Esophagus muscularis mucosa (tissue), 4 donors: ENCODE results near the gene KLHL26. TPM values are rescaled to one million over a fixed set of nuclear protein-coding genes. Genes with fewer than 3 reads are reported as not detected.

ENCODE experiments used
- DNase-seq: peaks from one replicate; pipeline ENCODE4 v3.0.0-alpha.2; 2017; ENCODE audit errors: extremely low spot score
- H3K27ac ChIP-seq, 4 donors: fragments of 200-600 bp; sonication (generic); replicated peaks in 1 of 4; 1 replicate in 3 of 4; 2 replicates in 1 of 4; pipeline ENCODE4 v1.5.1; 2016 to 2019; ENCODE audit warnings: mild to moderate bottlenecking in 1 of 4
- H3K27me3 ChIP-seq, 4 donors: fragments of 200-600 bp; sonication (generic); one replicate each; pipeline versions ENCODE4 v1.5.1 to v1.6.0; 2016 to 2019
- H3K36me3 ChIP-seq, 4 donors: fragments of 200-600 bp; sonication (generic); one replicate each; pipeline ENCODE4 v1.5.1; 2016 to 2019
- H3K4me1 ChIP-seq, 4 donors: fragments of 200-600 bp; sonication (generic); one replicate each; pipeline ENCODE4 v1.5.1; 2016 to 2019
- H3K4me3 ChIP-seq, 4 donors: fragments of 200-600 bp; sonication (generic); 1 replicate in 2 of 4; 2 replicates in 2 of 4; pipeline ENCODE4 v1.5.1; 2016 to 2019; ENCODE audit warnings: mild to moderate bottlenecking in 4 of 4, moderate library complexity in 1 of 4
- H3K9me3 ChIP-seq, 4 donors: fragments of 200-600 bp; sonication (generic); 1 replicate in 3 of 4; 2 replicates in 1 of 4; pipeline ENCODE4 v1.5.1; 2016 to 2019
- EP300 ChIP-seq: sonication (generic); formaldehyde crosslinking; IDR thresholded peaks from one replicate; pipeline ENCODE4 v1.6.1; 2017; ENCODE audit warnings: antibody characterized with exemption
- POLR2A ChIP-seq: fragments of 450-650 bp; IDR thresholded peaks from one replicate; pipeline ENCODE4 v1.6.1; 2017; ENCODE audit warnings: antibody characterized with exemption, moderate library complexity, mild to moderate bottlenecking, low read depth
- POLR2AphosphoS5 ChIP-seq, 2 donors: sonication (generic); formaldehyde crosslinking; IDR thresholded peaks; one replicate each; pipeline ENCODE4 v1.6.1; 2017; ENCODE audit warnings: antibody characterized with exemption in 2 of 2
- WGBS: methylation state at CpG from one replicate; pipeline ENCODE4 v1.1.5; 2018; 5-methylcytosine and 5-hydroxymethylcytosine counted together
- intact Hi-C: fragments of 100-400 bp; cut with DNase I; formaldehyde crosslinking; loops from one replicate; pipeline ENCODE4 v1.15.1; 2023
- total RNA-seq, 4 donors: library from RNA; depleted of rRNA; stranded (reverse); fragments of >200 nt; gene quantifications; one replicate each; pipeline versions ENCODE4 v1.1.0 to v1.2.1, GENCODE V29; 2016
- TF ChIP-seq, protein P1 (sequence below), 3 experiments: fragments of 200-600 bp in 2 of 3; fragments of 450-650 bp in 1 of 3; sonication (generic) in 2 of 3; IDR thresholded peaks; one replicate each; pipeline ENCODE4 v1.5.1; 2017 to 2019; ENCODE audit warnings: antibody characterized with exemption in 3 of 3, mild to moderate bottlenecking in 2 of 3, moderate library complexity in 1 of 3

KLHL26 gene
- total RNA-seq, 4 donors from 2014 or later, result 9.1 to 19.0 (median 13.5) TPM

DNA sequence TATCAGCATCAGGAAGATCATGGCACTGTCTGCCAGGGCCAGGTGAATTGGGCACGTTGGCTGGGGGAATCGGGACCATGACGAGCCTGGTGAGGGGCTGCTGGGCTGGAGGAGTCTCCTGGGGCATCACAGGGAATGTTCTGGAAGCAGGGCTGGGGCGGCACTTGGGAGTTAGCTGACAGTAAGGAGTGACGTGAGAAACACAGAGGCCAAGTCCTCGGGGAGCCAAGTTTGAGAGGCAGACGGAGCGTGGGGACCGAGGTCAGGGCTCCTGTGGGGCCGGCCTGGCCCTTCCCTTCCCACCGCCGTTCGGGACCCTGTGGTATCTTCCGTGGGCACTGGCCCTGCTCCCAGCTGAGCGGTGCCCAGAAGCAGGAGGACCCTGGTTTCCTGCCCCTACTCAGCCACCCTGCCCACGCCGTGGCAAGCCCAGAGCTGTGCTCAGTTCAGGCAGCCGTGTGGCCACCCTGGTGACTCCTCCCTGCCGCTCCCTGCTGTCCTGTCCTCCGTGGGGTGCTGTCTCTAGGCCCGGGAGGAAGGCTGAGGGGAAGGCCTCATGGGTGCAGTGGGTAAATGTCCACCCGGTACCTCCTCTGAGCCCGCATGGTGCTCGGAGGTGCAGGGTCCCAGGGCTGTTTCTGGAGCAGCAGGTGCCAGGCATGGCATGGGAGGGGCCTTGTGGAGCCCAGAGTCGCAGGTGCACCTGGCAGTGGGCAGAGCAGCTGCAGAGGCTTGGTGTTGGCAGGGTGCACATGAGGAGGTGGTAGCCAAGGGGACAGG is 71.8 kb downstream of the KLHL26 start:
- Histone ChIP-seq H3K4me3 (no peak overlapping the region), H3K27ac (no peak overlapping the region), H3K9me3 (no peaks in the 10 kb centered on the region), H3K4me1 (peaks cover 4 to 60% (median 52%) of the 10 kb centered on the region in 4 donors), H3K27me3 (no peaks in the 10 kb centered on the region), H3K36me3 (peaks cover 0 to 2% (median 0%) of the 10 kb centered on the region in 4 donors)
- 100% methylated on average over 2 of the region's 25 CpGs for WGBS
- no peak for DNase-seq
- intact Hi-C loops, result no loop called here
- TF ChIP-seq POLR2AphosphoS5 (IDR thresholded peaks at IDR 0.05) (no peak), EP300 (no peak), POLR2A (no peak)
- TF ChIP-seq, protein P1, sequence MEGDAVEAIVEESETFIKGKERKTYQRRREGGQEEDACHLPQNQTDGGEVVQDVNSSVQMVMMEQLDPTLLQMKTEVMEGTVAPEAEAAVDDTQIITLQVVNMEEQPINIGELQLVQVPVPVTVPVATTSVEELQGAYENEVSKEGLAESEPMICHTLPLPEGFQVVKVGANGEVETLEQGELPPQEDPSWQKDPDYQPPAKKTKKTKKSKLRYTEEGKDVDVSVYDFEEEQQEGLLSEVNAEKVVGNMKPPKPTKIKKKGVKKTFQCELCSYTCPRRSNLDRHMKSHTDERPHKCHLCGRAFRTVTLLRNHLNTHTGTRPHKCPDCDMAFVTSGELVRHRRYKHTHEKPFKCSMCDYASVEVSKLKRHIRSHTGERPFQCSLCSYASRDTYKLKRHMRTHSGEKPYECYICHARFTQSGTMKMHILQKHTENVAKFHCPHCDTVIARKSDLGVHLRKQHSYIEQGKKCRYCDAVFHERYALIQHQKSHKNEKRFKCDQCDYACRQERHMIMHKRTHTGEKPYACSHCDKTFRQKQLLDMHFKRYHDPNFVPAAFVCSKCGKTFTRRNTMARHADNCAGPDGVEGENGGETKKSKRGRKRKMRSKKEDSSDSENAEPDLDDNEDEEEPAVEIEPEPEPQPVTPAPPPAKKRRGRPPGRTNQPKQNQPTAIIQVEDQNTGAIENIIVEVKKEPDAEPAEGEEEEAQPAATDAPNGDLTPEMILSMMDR (IDR thresholded peaks at IDR 0.05), result no peak

DNA sequence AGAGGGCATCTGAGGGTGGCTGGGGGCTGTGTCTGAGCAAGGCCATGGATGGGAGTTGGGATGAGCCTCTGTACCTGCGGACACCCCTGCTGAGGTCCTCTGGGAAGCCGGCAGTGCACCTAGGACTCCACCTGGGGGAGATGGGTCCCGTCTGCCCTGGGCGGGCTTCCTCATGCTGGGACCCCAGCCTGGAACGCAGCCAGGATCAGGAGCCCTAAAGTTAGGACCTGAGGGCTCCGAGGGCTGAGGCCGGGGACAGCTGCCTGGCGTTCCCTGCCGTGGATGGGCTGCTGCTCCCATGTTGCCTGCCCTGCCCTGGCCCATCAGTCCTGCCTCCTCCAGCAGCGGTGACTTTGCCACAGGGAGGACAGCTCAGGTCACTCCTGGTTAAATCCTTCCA is 72.7 kb downstream of the KLHL26 start:
- TF ChIP-seq EP300 (no peak), POLR2A (no peak), POLR2AphosphoS5 (IDR thresholded peaks at IDR 0.05) (no peak)
- TF ChIP-seq, protein P1 (IDR thresholded peaks at IDR 0.05), result no peak
- Histone ChIP-seq H3K27ac (no peak overlapping the region), H3K4me3 (no peak overlapping the region), H3K9me3 (no peaks in the 10 kb centered on the region), H3K4me1 (peaks cover 4 to 62% (median 54%) of the 10 kb centered on the region in 4 donors), H3K27me3 (no peaks in the 10 kb centered on the region), H3K36me3 (peaks cover 0 to 4% (median 0%) of the 10 kb centered on the region in 4 donors)
- WGBS, result 80% methylated on average over 2 of the region's 10 CpGs
- DNase-seq, result no peak
- intact Hi-C loops, result no loop called here

DNA sequence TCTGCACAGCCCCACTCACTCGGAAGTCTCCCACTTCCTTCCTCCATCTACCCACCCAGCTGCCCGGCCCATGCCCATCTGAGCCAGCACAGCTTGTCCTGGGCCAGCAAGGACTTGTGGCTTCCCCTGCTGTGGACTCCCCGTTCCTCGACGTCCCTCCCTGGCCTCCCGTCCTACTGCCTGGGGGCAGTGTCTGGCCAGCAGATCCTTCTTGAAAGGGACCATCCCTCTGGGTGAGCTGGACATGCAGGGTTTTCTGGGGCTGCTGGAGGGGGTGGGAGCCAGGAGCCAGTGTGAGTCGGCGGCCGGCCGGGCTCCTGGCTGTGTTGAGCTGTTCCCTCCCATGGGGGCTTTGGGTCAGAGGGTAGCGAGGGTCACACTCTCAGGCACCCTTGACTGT is 73.4 kb downstream of the KLHL26 start:
- 80% methylated on average over 11 of the region's 11 CpGs for WGBS
- Histone ChIP-seq H3K27me3 (no peaks in the 10 kb centered on the region), H3K4me1 (peaks cover 4 to 59% (median 54%) of the 10 kb centered on the region in 4 donors), H3K9me3 (no peaks in the 10 kb centered on the region), H3K27ac (no peak overlapping the region), H3K4me3 (no peak overlapping the region), H3K36me3 (peaks cover 0 to 4% (median 0%) of the 10 kb centered on the region in 4 donors)
- no peak for DNase-seq
- intact Hi-C loops, result no loop called here
- no peak for TF ChIP-seq POLR2AphosphoS5 (IDR thresholded peaks at IDR 0.05)
- TF ChIP-seq, protein P1 (IDR thresholded peaks at IDR 0.05), result no peak
- TF ChIP-seq POLR2A, result no peak
- TF ChIP-seq EP300, result no peak

DNA sequence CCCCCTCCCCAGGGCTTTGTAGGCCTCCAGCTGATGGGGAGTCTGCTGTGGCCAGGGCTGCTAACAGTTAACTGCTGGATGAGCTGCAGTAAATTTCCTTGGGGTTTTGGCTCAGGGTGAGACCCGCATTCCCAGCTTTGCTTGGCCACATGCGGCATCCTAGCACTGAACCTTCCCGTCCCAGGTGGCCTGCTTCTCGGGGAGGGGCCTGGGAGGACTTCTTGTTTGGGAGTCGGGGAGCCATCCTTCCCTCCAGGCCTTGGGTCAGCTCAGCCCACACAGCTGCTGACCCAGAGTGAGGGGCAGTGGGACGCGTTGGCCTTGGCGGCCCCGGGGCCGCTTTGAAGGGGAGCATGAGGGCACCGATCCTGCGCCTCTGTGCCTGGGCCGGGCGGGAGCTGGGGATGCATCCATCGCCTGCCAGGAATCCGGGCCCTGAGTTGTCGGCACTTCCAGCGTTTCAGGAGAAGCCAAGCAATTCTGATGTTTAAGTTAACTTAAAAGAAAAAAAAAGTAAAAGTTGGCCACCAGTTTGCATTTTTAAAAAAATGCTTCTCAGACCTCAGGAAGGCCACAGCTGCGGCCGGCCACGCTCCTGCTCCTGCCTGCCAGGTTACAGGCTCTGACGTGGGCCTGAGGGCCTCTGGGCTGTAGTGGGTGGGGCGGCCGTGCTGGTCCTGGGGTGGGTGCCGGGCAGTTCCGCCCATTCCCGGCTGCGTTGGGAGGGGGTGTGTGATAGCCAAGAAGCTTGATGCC is 74.3 kb downstream of the KLHL26 start:
- 17% methylated on average over 11 of the region's 28 CpGs for WGBS
- intact Hi-C loops, result no loop called here
- Histone ChIP-seq H3K4me1 (peaks cover 4 to 55% (median 52%) of the 10 kb centered on the region in 4 donors), H3K36me3 (peaks cover 0 to 4% (median 0%) of the 10 kb centered on the region in 4 donors), H3K27me3 (no peaks in the 10 kb centered on the region), H3K4me3 (peak overlapping the region in 1 of 4 donors; percentile 41), H3K27ac (peak overlapping the region; percentile 40 to 66 (median 46)), H3K9me3 (no peaks in the 10 kb centered on the region)
- DNase-seq, result no peak
- TF ChIP-seq POLR2A (no peak), POLR2AphosphoS5 (IDR thresholded peaks at IDR 0.05) (peak; percentile 33 to 50)

DNA sequence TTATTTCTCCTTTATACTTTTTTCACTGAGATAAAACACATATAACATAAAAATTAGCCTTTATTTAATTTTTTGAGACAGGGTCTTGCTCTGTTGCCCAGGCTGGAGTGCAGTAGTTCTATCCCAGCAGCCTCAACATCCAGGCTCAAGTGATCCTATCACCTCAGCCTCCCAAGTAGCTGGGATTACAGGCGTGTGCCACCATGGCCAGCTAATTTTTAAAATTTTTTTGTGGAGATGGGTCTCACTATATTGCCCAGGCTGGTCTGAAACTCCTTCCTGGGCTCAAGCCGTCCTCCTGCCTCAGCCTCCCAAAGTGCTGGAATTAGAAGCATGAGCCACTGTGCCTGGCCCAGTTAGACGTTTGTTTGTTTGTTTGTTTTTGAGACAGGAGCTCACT is 75.1 kb downstream of the KLHL26 start:
- intact Hi-C loops, result no loop called here
- Histone ChIP-seq H3K27ac (peak overlapping the region in 3 of 4 donors; percentile 40 to 66 (median 47)), H3K4me1 (peaks cover 4 to 58% (median 52%) of the 10 kb centered on the region in 4 donors), H3K4me3 (no peak overlapping the region), H3K27me3 (no peaks in the 10 kb centered on the region), H3K9me3 (no peaks in the 10 kb centered on the region), H3K36me3 (peaks cover 0 to 4% (median 0%) of the 10 kb centered on the region in 4 donors)
- WGBS, result 94% methylated on average over 3 of the region's 3 CpGs
- no peak for DNase-seq
- TF ChIP-seq POLR2A, result no peak
- no peak for TF ChIP-seq EP300
- TF ChIP-seq, protein P1 (IDR thresholded peaks at IDR 0.05), result no peak
- no peak for TF ChIP-seq POLR2AphosphoS5 (IDR thresholded peaks at IDR 0.05)
